A673 (cell line): ENCODE measurements around the gene FOXF1.

Experiments used
- EZH2 ChIP-seq: fragments of 200-600 bp; sonication (generic); IDR thresholded peaks from 2 replicates; pipeline ENCODE4 v1.6.1; 2017; ENCODE audit warnings: borderline replicate concordance, low read depth, mild to moderate bottlenecking, mixed read lengths, antibody characterized with exemption, low read length; ENCODE audit not compliant: poor library complexity, severe bottlenecking
- TF ChIP-seq, protein P1 (sequence below): fragments of 300-800, 200-600 bp; sonication (generic); conservative IDR thresholded peaks from 2 replicates; pipeline ENCODE4 v1.5.1; 2017; ENCODE audit warnings: low read depth, mild to moderate bottlenecking, antibody characterized with exemption, low read length, moderate library complexity, mixed read lengths

GRCh38 chr16:86528061-86528929, 18.0 kb downstream of the FOXF1 start:
- TF ChIP-seq, protein P1, sequence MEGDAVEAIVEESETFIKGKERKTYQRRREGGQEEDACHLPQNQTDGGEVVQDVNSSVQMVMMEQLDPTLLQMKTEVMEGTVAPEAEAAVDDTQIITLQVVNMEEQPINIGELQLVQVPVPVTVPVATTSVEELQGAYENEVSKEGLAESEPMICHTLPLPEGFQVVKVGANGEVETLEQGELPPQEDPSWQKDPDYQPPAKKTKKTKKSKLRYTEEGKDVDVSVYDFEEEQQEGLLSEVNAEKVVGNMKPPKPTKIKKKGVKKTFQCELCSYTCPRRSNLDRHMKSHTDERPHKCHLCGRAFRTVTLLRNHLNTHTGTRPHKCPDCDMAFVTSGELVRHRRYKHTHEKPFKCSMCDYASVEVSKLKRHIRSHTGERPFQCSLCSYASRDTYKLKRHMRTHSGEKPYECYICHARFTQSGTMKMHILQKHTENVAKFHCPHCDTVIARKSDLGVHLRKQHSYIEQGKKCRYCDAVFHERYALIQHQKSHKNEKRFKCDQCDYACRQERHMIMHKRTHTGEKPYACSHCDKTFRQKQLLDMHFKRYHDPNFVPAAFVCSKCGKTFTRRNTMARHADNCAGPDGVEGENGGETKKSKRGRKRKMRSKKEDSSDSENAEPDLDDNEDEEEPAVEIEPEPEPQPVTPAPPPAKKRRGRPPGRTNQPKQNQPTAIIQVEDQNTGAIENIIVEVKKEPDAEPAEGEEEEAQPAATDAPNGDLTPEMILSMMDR = no peak
- TF ChIP-seq EZH2 = no peak
